Neural progenitor cell (in vitro differentiated cells): ENCODE results near the gene GIT1.

Experiments
- CTCF ChIP-seq: fragments of 200-600 bp; sonication (generic); IDR thresholded peaks from 2 replicates; pipeline ENCODE4 v1.5.1; 2017; ENCODE audit warnings: antibody characterized with exemption, mild to moderate bottlenecking
- EZH2 ChIP-seq: fragments of 200-600 bp; sonication (generic); IDR thresholded peaks from 2 replicates; pipeline ENCODE4 v1.6.1; 2017; ENCODE audit warnings: antibody characterized with exemption, mild to moderate bottlenecking, moderate library complexity

GRCh38 chr17:29557085-29557738, 32.2 kb downstream of the GIT1 start:
- no peak for TF ChIP-seq CTCF
- no peak for TF ChIP-seq EZH2
